ENCODE results near the gene SPINT2.

Gene SPINT2

DNA sequence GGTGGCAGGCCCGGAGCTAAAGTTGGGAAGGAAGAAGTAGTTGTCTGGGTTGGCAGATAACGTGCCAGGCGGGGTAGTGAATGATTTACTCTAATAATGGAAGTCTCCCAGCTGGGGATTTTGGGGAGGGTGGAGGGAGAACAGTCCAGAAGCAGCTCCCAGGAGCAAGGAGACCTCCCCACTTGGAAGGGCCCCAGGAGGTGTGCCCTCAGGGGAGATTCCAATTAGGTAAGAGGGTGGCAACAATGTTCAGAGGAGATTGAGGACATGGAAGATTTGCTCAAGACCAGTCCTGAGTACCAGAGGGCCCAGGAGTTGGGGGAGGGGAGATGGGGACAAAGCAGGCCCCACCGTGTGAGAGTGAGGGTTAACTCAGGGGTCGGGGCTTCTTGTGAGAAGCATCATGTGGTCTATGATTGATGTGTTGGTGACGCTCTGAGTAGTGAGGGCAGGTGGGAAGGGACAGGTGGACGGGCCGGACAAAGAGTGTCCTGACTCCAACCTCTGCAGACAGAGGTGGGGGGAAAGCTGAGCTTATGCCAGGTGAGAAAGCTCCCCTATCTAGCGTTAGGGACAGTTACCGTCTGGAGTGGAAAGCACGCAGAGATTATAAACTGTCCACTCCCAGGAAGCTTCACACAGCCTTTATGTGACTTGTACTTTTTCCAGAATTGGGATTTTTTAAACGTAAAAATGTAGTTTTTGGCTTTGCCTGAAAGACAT is 3.5 kb downstream of the SPINT2 start:
- no peak for TF ChIP-seq POLR2A (IDR thresholded peaks at IDR 0.05; ENCODE audit: low read depth, low read length)
- DNase-seq (ENCODE audit: insufficient read length, low spot score) (no peak), FAIRE-seq (no peak)

DNA sequence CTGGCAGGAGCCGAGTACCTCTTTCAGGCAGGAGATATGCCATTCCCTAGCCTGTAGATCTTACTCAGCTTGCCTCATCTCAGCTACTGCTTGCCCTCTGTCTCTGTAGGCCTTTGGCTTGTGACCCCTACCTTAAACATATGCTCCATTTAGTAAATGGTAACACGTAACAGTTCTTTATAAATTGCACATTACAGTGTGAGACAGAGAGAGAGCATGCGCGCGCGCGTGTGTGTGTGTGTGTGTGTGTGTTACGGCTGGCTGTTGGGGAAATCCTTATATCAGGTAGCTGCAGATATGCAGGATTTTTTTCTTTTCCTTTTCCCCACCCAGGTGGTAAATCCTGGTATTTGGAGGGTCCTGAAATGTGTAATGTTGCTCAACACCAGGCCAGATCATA is 4.2 kb downstream of the SPINT2 start:
- TF ChIP-seq POLR2A (IDR thresholded peaks at IDR 0.05; ENCODE audit: low read depth, low read length) = no peak
- FAIRE-seq (no peak), DNase-seq (ENCODE audit: insufficient read length, low spot score) (no peak)

DNA sequence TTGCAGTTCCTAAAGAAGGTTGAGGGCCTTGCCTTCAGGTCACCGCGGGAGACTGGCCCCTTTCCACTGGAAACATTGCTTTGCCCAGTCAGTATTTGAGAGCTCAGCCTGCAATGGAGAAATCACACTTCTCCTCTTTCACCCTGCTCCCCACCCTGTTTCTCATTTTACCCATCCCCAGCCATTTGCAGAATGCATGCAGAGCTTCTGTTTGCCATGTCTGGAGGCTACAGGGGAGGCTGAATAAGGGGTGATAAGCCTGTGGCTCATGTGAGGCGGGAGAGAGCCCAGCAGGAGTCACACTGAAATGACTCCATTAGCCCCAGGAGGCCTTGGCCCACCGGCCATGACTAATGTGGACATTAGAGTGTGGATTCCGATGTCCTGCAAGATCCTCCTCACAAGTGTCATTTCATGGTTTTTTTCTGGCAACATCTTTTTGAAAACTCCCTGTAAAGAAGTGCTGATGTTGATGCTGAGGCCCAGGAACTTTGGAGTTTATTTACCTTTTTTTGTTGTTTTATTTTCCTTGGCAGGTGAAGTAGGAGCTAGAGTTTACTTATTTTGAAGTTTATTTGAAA is 6.3 kb downstream of the SPINT2 start:
- peak; percentile 96 for DNase-seq (ENCODE audit: insufficient read length, low spot score)
- no peak for TF ChIP-seq POLR2A (IDR thresholded peaks at IDR 0.05; ENCODE audit: low read depth, low read length)
- FAIRE-seq = peak; percentile 93

DNA sequence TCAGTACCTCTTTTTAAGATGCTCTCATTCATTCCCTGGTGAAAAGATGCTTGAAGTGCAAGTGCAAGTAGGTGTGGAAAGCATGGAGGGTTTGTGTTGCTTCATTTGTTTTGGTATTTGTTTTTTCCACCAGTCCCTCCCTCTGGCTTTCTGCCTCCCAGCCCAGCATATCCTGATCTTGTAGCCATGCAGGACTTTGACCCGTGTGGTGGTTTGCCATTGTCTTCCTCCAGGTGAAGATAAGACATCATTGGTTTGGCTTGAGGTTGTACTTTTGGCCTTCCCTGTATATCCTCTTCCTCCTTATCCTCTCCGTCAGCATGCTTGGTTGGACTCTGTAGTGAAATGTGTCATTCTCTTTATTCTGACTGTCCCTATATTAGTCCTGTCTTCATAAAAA is 9.1 kb downstream of the SPINT2 start:
- FAIRE-seq (no peak), DNase-seq (ENCODE audit: insufficient read length, low spot score) (no peak)
- TF ChIP-seq POLR2A (IDR thresholded peaks at IDR 0.05; ENCODE audit: low read depth, low read length) = no peak

DNA sequence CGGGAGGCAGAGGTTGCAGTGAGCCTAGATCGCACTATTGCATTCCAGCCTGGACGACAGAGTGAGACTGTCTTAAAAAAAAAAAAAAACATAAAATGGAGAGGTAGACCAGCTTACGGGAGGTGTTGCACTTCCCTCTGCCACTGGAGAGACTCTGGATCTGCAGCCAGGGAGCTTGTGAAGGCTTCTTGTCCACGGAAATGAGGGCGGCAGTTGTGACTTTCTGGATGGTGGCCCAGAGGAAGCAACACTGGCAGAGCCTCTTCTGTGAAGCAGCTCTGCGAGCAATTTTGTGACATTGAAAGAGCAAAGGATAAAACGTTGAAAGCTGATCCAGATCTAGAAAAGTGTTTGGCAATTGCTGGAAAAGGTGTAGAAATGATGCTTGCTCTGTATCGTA is 10.4 kb downstream of the SPINT2 start:
- no peak for DNase-seq (ENCODE audit: insufficient read length, low spot score)
- no peak for TF ChIP-seq POLR2A (IDR thresholded peaks at IDR 0.05; ENCODE audit: low read depth, low read length)
- no peak for FAIRE-seq

DNA sequence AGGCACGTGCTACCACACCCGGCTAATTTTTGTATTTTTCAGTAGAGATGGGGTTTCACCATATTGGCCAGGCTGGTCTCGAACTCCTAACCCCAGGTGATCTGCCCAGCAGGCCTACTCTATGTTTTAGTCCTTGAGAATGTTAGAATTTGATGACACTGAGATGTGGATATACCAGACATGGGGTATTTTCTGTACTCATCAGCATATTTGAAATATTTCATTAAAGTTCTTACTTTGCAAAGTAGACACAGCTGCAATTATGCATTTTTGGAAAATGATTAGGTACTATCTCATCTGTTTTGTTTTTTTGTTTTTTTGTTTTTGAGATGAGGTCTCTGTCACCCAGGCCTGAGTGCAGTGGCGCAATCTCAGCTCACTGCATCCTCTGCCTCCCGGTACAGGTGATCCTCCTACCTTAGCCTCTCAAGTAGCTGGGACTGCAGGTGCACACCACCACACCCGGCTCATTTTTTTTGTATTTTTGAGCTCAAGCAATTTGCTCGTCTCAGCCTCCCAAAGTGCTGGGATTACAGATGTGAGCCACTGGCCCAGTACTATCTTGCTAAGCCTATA is 12.7 kb downstream of the SPINT2 start:
- no peak for DNase-seq (ENCODE audit: insufficient read length, low spot score)
- no peak for TF ChIP-seq POLR2A (IDR thresholded peaks at IDR 0.05; ENCODE audit: low read depth, low read length)
- no peak for FAIRE-seq

DNA sequence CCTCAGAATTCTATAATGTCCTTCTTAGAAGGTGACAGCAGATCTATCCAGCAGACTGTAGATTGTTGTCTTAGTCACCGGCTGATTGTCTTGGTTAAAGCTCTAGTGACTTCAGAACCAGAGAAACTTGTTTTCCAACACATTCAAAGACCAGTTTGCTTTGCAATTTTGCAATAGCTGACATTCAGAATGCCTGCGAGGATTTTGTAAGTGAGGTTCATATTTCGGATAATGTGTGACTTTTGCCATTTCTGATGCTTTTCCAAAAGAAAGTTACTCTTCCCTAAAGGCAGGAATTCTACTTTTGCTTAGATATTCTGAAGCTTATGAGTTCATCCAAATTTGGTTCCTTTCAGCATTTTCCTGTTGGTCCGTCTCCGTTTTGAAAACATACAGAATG is 13.2 kb downstream of the SPINT2 start:
- FAIRE-seq = no peak
- TF ChIP-seq POLR2A (IDR thresholded peaks at IDR 0.05; ENCODE audit: low read depth, low read length) = no peak
- no peak for DNase-seq (ENCODE audit: insufficient read length, low spot score)

DNA sequence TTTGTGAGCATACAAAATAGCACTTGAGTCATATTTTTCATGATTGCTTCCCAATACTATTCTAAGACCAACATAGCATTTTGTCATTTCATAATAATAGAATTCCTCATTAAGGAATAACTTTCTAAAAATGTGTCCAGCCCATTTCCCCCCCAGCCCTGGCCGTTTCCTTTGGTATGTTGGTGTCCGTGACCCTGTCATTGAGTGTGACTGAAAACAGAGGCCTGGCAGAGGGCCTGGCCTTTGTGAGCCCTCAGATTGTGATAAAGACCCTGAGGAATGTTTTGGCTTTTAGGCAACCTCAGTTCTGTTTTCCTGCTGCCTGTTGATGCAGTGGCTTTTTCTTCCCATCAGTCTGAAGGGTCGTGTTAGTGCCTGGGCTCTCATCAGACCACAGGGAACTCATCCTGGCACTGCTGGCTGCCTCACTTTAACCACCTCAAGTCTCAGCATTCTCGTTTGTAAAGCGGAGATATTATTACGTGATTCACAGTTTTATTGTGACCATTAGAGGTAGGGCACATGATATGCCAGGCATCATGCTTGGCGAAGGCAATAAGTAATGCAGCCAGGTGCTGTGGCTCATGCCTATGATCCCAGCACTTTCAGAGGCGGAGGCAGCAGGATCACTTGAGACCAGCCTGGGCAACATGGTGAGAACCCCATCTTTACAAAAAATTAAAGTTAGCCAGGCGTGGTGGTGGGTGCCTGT is 13.8 kb downstream of the SPINT2 start:
- FAIRE-seq = no peak

DNA sequence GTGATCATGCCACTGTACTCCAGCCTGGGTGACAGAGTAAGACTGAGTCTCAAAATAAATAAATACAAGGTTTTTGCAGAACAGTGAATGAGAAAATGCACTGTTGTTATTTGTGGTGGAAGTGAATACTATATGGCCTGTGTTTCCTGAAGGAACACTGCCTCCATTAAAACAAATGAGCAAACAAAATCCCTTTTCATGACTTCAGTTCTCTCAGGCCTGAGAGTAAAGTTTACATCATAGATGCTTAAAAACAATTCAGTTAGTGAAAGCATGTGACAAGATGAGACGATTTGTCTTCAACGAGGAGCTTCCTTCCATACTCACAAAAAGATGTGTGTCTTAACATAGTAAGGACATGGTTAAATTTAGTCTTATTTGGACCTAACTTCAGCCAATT is 14.4 kb downstream of the SPINT2 start:
- no peak for TF ChIP-seq POLR2A (IDR thresholded peaks at IDR 0.05; ENCODE audit: low read depth, low read length)
- FAIRE-seq (no peak), DNase-seq (ENCODE audit: insufficient read length, low spot score) (no peak)

More for the DNA sequence above, 13.8 kb downstream of the SPINT2 start:
- no peak for DNase-seq (ENCODE audit: insufficient read length, low spot score)
- no peak for TF ChIP-seq POLR2A (IDR thresholded peaks at IDR 0.05; ENCODE audit: low read depth, low read length)

DNA sequence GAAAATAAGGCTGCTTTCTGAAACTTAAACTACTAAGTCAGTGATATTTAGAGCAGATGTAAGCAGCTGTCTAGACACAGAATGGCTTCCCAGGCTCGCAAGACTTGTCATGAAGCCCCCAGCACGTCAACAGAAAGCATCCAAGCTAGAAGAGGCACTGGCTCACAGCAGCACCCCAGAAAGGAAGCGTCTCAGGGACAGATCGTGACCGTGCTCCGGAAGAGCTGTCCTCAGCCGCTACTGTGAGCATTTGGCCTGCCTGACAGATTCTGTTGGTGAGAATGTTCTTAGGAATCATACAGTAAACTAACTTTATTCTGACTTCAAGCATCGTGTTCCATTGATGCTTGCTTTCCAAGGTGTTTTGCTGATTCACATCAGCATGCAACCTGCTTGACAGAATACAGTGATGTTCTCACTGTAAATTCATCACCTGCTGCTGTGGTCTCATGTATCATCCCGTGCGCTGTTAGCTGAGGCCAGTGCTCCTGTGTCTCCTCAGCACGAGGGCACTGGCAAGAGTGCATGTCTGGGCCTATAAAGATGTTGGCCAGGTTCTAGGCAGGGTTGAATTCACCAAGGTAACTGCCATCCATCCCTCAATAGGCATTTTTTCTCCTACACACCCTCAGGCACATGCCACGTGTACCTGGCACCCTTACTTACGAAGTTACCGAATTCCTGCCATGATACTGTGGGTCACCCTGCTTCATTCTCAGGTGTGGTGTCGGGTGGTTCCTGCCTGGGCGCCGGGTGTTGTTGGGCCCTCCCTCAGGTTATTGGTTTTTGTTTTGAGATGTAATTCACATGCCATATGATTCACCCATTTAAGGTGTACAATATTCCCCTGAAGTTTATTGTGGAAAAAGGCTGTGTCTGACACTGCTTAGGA is 15.9 kb downstream of the SPINT2 start:
- no peak for FAIRE-seq
- no peak for DNase-seq (ENCODE audit: insufficient read length, low spot score)
- no peak for TF ChIP-seq POLR2A (IDR thresholded peaks at IDR 0.05; ENCODE audit: low read depth, low read length)

DNA sequence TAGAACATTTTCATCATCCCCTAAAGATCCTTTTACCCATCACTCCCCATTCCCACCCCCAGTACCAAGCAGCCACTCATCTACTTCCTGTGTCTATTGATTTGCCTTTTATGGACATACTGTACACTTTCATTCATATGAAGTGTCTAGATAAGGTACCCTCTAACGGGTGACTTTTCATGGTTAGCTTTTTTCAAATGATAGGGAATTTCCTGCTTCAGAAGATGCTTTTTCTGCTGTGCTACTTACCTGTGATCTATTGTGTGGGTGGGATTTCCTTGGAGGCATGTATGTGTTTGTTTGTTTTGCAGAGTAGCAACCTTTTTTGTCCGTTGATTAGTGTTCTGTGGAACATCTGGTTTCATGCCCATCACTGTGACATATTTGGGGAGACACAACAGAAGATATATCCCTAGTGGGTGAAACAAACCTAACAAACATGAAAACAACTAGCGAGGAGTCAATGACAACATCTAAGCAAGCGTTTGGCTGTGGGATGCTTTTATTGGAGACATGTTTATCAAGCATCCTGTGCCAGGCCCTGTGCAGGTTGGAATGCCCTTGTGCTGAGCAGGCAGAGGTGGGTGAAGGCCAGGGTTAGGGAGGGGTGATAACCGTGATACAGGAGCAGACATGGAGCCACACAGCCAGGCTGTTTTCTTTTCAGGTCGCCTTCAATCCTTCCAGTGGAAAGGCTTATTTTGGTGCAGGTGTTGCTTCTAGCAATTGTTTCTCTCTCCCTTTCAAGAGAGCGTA is 17.6 kb downstream of the SPINT2 start:
- no peak for TF ChIP-seq POLR2A (IDR thresholded peaks at IDR 0.05; ENCODE audit: low read depth, low read length)
- DNase-seq (ENCODE audit: insufficient read length, low spot score) (no peak), FAIRE-seq (no peak)

DNA sequence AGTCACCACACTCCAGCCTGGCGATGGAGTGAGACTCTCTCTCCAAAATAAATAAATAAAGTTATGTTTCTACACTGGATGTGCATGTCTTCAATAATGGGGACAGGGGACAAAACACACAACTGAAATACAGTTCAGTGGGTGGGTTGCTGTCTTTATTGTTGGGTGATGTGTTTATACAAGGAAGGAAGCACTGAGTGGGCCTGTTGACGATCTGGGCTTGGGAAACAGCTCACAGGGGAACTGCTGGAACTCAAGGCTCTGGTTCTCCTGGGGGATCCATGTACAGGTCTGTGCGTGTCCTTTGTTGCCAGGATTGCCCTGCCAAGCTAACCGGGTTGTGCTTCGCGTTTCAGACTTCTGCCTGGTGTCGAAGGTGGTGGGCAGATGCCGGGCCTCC is 18.9 kb downstream of the SPINT2 start:
- FAIRE-seq (no peak), DNase-seq (ENCODE audit: insufficient read length, low spot score) (no peak)
- no peak for TF ChIP-seq POLR2A (IDR thresholded peaks at IDR 0.05; ENCODE audit: low read depth, low read length)

DNA sequence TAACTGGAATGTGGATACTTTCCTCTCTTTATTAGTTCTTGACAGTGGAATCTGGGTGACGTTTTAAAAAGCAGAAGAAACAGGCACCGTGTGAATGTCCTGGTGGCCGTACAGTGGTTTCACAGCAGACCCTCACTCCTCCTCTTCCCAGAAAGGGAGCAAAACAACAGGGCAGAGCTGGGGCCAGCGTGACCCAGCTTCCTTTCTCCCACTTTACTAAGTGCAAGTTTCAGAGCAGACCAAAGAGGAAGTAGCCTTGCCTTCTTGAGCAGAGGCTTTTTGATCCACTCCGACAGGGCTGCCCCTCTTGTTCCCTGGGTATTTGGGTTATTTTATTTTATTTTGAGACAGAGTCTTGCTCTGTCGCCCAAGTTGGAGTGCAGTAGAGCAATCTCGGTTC is 20.0 kb downstream of the SPINT2 start:
- no peak for TF ChIP-seq POLR2A (IDR thresholded peaks at IDR 0.05; ENCODE audit: low read depth, low read length)
- FAIRE-seq (no peak), DNase-seq (ENCODE audit: insufficient read length, low spot score) (no peak)
